Left ventricle myocardium superior (tissue), 1 donor: ENCODE results near the gene SPRED2. TPM values are rescaled to one million over a fixed set of nuclear protein-coding genes. Genes with fewer than 3 reads are reported as not detected.

Experiments
- ATAC-seq: fragments of 200-7000 bp; cut with Tn5 transposase; one replicate; pipeline ENCODE4 v1.9.1; 2020; ENCODE audit warnings: mild to moderate bottlenecking, moderate library complexity
- DNase-seq: peaks from one replicate; pipeline ENCODE4 v3.0.0-alpha.2; 2020
- intact Hi-C: fragments of 100-400 bp; cut with micrococcal nuclease; formaldehyde crosslinking; loops from one replicate; pipeline ENCODE4 v1.11.0; 2022
- total RNA-seq: library from RNA; stranded (reverse); fragmentation: NEBNext Ultra II Directional; extraction: Animal tissue kit (Norgen Biotek cat#: 25700); gene quantifications from one replicate; pipeline ENCODE4 v1.2.1, GENCODE V29; 2021
- donor health status: DM: no; HTN: yes; CAD: no; lungs with severe emphysema.

The SPRED2 gene
- total RNA-seq, 1 donor from 2014 or later = 12.8 TPM

GRCh38 chr2:65420712-65421431 is 11.5 kb downstream of the SPRED2 start:
- intact Hi-C loops = no loop called here

DNA sequence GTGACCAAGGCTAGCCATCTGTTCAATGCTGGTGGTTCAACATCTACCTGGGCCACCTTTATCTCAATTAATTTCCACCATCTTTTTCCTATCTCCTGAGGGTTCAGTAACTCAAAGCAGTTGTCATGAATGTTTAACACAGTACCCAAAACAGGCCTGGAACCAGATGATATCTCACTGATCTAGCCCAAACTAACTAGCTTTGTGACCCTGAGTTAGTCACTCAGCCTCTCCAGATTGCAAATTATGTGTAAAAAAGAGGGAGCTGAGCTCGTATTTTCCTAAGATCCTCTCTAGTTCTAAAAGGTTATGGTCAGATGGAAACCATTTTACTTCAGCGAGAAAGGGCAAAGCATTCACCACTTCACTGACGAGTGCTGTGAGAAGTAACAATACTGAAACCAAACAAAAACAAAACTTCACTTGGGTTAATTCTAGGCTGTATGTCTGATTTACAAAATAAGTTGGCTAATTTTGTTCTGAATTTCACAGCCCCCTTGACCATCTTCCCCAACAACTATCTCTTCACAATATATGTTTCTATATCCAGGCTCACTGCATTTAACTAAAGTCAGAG is 14.8 kb downstream of the SPRED2 start:
- intact Hi-C loops = no loop called here
- DNase-seq (no peak), ATAC-seq (no peak)

More at GRCh38 chr2:65420712-65421431, 11.5 kb downstream of the SPRED2 start:
- peak; percentile 56 for ATAC-seq
- no peak for DNase-seq

- peak; percentile 17 for ATAC-seq
- intact Hi-C loops = no loop called here
Observed at GRCh38 chr2:65416945-65417344, 15.5 kb downstream of the SPRED2 start.

DNA sequence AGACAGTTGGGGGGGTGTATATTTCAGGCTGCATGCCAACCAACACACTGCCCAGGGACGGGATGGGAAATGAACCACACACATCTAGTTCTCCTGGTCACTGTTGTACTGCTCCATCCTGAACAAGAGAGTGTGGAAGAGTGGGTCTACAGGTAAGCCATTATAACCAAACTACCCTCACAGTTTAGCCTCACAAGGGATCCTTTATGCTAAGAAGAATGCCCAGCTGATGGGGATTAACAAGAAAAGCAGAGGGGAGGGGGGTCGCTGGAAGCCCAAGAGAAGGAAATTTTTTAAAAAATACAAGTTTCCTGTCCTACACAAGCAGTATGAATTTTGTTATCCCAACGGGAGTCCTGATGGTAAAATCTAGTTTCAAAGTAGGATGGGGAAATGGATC is 16.1 kb downstream of the SPRED2 start:
- DNase-seq = no peak
- intact Hi-C loops = no loop called here
- ATAC-seq = no peak

More at GRCh38 chr2:65416945-65417344, 15.5 kb downstream of the SPRED2 start:
- DNase-seq = no peak

GRCh38 chr2:65415091-65415490 is 17.3 kb downstream of the SPRED2 start:
- DNase-seq = no peak
- ATAC-seq = no peak
- intact Hi-C loops = no loop called here

DNA sequence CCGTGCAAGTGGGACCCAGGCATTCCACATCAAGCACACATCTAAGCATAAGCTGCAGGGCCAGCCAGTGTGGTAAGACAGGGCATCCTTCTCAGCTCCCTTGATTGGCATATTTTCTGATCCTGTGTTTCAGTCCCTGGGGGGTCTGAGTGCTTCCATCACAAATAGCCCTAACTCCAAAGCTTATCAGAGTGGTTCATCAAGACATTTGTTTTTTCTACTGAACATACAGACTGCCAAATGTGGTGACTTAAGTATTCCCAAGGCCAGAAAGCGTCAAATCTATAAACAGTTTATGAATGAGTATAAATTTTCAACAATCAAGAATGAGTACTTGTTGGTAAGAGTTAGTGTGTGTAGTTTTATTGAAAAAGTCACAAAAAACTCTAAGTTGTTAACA is 18.8 kb downstream of the SPRED2 start:
- ATAC-seq = no peak
- DNase-seq = no peak
- intact Hi-C loops = no loop called here

DNA sequence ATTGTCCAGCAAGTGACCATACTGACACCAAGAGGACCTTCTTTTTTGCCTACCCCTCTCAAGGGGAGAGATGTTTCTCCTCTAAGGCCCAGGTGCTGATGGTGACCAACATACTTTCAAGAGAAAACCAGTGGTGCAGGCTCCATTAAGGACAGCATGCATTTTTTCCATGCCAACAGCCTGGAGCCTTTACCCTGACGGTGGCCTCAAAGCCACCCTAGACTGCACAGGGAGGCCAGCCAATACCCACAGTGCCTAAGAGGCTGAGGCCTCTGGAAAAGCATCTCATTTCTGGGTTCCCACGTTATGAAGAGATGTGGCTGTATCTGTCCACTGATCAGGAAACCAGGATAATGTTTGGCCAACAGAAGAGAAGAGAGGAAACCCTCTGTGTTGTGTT is 19.3 kb downstream of the SPRED2 start:
- intact Hi-C loops = no loop called here
- DNase-seq (no peak), ATAC-seq (no peak)

GRCh38 chr2:65411056-65411795 is 21.2 kb downstream of the SPRED2 start:
- intact Hi-C loops = no loop called here
- ATAC-seq = no peak
- DNase-seq = no peak

- DNase-seq (no peak), ATAC-seq (no peak)
- intact Hi-C loops = no loop called here
Observed at GRCh38 chr2:65409045-65409444, 23.4 kb downstream of the SPRED2 start.

DNA sequence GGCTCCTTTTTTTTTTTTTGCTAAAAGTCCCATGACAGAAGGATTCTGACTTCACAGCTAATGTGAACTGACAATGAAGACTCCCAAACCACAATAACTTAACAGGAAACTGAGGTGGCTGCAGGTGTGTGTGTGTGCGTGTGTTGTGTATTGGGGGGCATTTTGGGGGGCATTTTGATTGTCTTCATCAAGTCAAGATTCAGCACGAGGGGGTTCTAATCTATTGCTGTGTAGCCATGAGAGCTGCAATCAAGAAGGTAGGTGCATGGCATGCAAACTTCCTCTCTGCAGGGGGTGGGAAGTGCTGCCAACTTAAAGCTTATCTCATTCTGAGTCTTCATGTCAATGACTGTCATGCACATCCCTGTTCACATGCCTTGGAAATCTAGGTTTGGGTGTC is 25.2 kb downstream of the SPRED2 start:
- no peak for DNase-seq
- ATAC-seq = no peak
- intact Hi-C loops = no loop called here

DNA sequence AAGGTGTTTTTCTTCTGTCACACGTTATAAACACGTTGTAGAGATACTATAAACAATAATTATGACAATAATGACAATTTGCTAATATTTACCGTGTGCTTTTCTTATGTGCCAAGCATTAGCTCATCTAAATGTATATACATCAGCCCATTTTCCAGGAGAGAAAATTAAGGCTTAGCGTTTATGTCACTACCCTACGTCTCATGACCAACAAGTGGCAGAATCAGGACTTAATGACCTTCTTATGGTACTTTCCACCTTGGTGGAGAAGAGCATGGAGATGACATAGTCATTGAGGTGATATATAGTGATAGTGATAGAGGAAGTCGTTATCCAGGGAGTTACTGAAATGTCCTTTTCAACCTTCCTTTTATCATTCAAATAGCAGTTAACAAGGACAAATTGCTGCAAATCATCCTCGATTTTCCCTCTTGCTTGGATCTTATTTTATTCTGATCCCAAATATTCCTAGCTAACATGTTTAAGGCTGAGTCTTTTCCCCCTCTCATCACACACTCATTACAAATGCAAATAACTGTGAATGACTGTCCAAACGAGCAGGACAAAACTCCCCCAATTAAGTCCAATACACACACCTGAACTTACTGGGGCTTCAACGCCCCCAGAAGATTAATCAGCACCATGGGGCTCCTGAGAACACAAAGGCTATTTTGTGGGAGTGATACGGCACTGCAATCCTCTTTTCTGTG is 27.3 kb downstream of the SPRED2 start:
- ATAC-seq (no peak), DNase-seq (no peak)
- intact Hi-C loops = no loop called here

GRCh38 chr2:65403529-65403915 is 28.9 kb downstream of the SPRED2 start:
- intact Hi-C loops = no loop called here
- DNase-seq (no peak), ATAC-seq (no peak)

DNA sequence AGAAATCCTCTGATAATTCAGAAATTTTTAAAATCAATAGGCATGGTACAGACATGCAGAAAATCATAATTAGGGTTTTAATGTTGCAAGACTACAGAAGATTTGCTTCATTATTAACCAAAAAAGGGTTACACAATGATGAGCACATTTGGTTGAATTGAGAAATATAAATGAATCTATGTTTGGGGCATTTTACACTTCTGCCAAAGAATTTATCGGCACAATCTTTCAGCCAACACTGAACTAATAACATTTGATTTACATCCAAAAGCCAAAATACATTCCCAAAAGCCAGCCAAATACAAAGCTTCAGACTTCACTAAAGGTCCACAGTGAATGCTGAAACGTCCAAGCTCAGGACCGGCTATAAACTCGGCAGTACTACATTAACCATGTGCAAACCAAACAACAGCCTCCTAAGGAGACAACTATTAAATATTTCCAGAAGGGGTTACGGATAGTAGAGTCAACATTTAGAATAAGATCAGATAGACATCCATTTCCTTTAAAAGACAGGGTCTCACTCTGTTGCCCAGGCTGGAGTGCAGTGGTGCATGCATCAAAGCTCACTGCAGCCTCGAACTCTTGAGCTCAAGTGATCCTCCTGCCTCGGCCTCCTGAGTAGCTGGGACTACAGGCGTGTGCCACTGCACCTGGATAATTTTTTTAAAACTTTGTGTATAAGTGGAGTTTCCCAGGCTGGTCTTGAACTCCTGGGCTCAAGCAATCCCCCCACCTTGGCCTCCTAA is 29.4 kb downstream of the SPRED2 start:
- intact Hi-C loops = no loop called here
- peak; percentile 40 for ATAC-seq
- DNase-seq = no peak

GRCh38 chr2:65402323-65402722 is 30.1 kb downstream of the SPRED2 start:
- DNase-seq = no peak
- intact Hi-C loops = no loop called here
- ATAC-seq = no peak

- ATAC-seq = peak; percentile 40
Observed at GRCh38 chr2:65397122-65397521, 35.3 kb downstream of the SPRED2 start.

GRCh38 chr2:65396348-65397026 is 35.9 kb downstream of the SPRED2 start:
- intact Hi-C loops = no loop called here
- DNase-seq (no peak), ATAC-seq (peak; percentile 74)

More at GRCh38 chr2:65397122-65397521, 35.3 kb downstream of the SPRED2 start:
- no peak for DNase-seq
- intact Hi-C loops = no loop called here

DNA sequence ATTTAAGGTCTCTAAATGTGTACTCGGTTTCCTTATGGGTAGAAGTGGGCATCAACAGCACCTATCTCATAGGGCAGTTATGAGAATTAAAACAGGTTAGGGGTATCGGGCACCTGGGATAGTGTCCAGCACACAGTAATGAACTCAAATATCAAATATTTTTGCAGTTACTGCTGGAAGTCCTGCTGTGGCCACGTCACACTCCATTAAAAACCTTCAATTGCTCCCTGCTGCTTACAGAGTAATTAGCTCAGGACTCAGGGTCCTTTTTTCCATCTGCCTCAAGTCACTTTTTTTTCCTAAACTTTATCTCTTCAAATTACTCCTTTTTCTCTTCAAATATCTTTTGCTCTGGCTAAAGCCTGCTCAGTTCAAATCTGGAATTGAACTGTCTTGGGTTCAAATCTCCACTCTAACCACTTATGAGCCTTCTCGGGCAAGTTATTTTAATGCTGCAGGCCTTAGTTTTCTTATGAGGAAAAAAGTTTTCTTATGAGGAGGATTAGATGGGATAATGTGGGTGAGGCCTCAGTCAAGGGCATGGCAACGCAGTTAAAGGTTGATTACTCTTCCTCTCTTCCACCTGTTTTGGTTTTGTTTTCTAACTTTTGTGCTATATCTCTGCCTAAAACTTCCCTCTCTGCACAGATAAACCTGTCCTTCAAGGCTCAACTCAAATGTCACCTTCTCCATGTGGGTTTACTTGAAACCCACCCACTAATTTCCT is 36.6 kb downstream of the SPRED2 start:
- no peak for DNase-seq
- intact Hi-C loops = no loop called here
- no peak for ATAC-seq
